GM23338 (cell line): ENCODE results near the gene RAB9A. TPM values are rescaled to one million over a fixed set of nuclear protein-coding genes. Genes with fewer than 3 reads are reported as not detected.

ENCODE experiments used
- ATAC-seq: fragments of 200-7000 bp; cut with Tn5 transposase; 3 replicates; pipeline ENCODE4 v1.9.1; 2020
- DNase-seq: peaks from one replicate; pipeline ENCODE4 v3.0.0-alpha.2; 2015; ENCODE audit warnings: low spot score
- H2AFZ ChIP-seq: fragments of 200-600 bp; sonication (generic); 2 replicates; pipeline ENCODE4 v1.8.0; 2016; ENCODE audit warnings: antibody characterized with exemption, mild to moderate bottlenecking, moderate library complexity
- H3F3A ChIP-seq: fragments of 200-600 bp; sonication (generic); replicated peaks from 2 replicates; pipeline ENCODE4 v1.8.0; 2017; ENCODE audit warnings: antibody characterized with exemption, mixed run types, low read depth
- H3K27ac ChIP-seq: fragments of 200-600 bp; sonication (generic); 2 replicates; pipeline ENCODE4 v1.6.1; 2016; ENCODE audit warnings: low read depth
- H3K27me3 ChIP-seq: fragments of 200-600 bp; sonication (generic); 2 replicates; pipeline ENCODE4 v1.8.0; 2016; ENCODE audit warnings: mild to moderate bottlenecking, mixed run types, moderate library complexity; ENCODE audit not compliant: insufficient read depth
- H3K36me3 ChIP-seq: fragments of 200-600 bp; sonication (generic); 2 replicates; pipeline ENCODE4 v1.8.0; 2016; ENCODE audit warnings: mild to moderate bottlenecking; ENCODE audit not compliant: insufficient read depth
- H3K4me1 ChIP-seq: fragments of 200-600 bp; sonication (generic); 2 replicates; pipeline ENCODE4 v1.8.0; 2016; ENCODE audit warnings: mild to moderate bottlenecking, moderate library complexity; ENCODE audit not compliant: insufficient read depth
- H3K4me2 ChIP-seq: fragments of 200-600 bp; sonication (generic); 2 replicates; pipeline ENCODE4 v1.7.1; 2017; ENCODE audit warnings: mixed run types
- H3K4me3 ChIP-seq: fragments of 200-600 bp; sonication (generic); 2 replicates; pipeline ENCODE4 v1.6.1; 2016; ENCODE audit warnings: mixed run types
- H3K79me2 ChIP-seq: fragments of 200-600 bp; sonication (generic); replicated peaks from 2 replicates; pipeline ENCODE4 v1.8.0; 2017; ENCODE audit warnings: mild to moderate bottlenecking; ENCODE audit not compliant: insufficient read depth
- H3K9me2 ChIP-seq: fragments of 200-600 bp; sonication (generic); 2 replicates; pipeline ENCODE4 v1.8.0; 2017; ENCODE audit not compliant: insufficient read depth
- H4K20me1 ChIP-seq: fragments of 200-600 bp; sonication (generic); replicated peaks from 2 replicates; pipeline ENCODE4 v1.8.0; 2017; ENCODE audit warnings: mild to moderate bottlenecking; ENCODE audit not compliant: insufficient read depth
- H3K27ac Mint-ChIP-seq: 2 replicates; pipeline ENCODE4 v1.8.0; 2020; ENCODE audit warnings: inconsistent platforms, mild to moderate bottlenecking, moderate library complexity, mixed read lengths
- H3K27me3 Mint-ChIP-seq: 3 replicates; pipeline ENCODE4 v1.8.0; 2022; ENCODE audit warnings: low read depth, mild to moderate bottlenecking, moderate library complexity, mixed read lengths, inconsistent platforms; ENCODE audit not compliant: insufficient read depth, poor library complexity
- H3K36me3 Mint-ChIP-seq: 3 replicates; pipeline ENCODE4 v1.8.0; 2021; ENCODE audit warnings: low read depth, mild to moderate bottlenecking, inconsistent platforms, moderate library complexity, mixed read lengths
- H3K4me1 Mint-ChIP-seq: 3 replicates; pipeline ENCODE4 v1.8.0; 2020; ENCODE audit warnings: mild to moderate bottlenecking, inconsistent platforms, mixed read lengths
- H3K4me3 Mint-ChIP-seq: 3 replicates; pipeline ENCODE4 v1.8.0; 2021; ENCODE audit warnings: moderate library complexity, mild to moderate bottlenecking, inconsistent platforms, mixed read lengths
- H3K9me3 Mint-ChIP-seq: 3 replicates; pipeline ENCODE4 v1.8.0; 2020; ENCODE audit warnings: moderate library complexity, mild to moderate bottlenecking, inconsistent platforms, mixed read lengths
- CREB1 ChIP-seq: fragments of 250-450 bp; sonication (Bioruptor Pico); IDR thresholded peaks from 2 replicates; pipeline ENCODE4 v1.5.0; 2020; ENCODE audit warnings: low read depth, mild to moderate bottlenecking, moderate library complexity
- EZH2 ChIP-seq: fragments of 200-600 bp; sonication (generic); IDR thresholded peaks from one replicate; pipeline ENCODE4 v1.8.0; 2017; ENCODE audit warnings: antibody characterized with exemption, mild to moderate bottlenecking, low read depth; ENCODE audit not compliant: unreplicated experiment
- EZH2phosphoT487 ChIP-seq: fragments of 200-600 bp; sonication (generic); IDR thresholded peaks from one replicate; pipeline ENCODE4 v1.8.1; 2018; ENCODE audit warnings: antibody characterized with exemption; ENCODE audit not compliant: unreplicated experiment
- POLR2AphosphoS5 ChIP-seq: IDR thresholded peaks from 2 replicates; pipeline ENCODE4 v1.6.1; 2016; ENCODE audit warnings: antibody characterized with exemption, low read depth
- ZNF114 ChIP-seq: fragments of 250-450 bp; sonication (Bioruptor Pico); IDR thresholded peaks from 2 replicates; pipeline ENCODE4 v1.5.0; 2020; ENCODE audit warnings: mild to moderate bottlenecking, moderate library complexity
- ZNF331 ChIP-seq: fragments of 250-450 bp; sonication (Bioruptor Pico); IDR thresholded peaks from 2 replicates; pipeline ENCODE4 v1.5.0; 2020; ENCODE audit warnings: low read depth, mild to moderate bottlenecking, moderate library complexity
- ZNF462 ChIP-seq: fragments of 250-450 bp; sonication (Bioruptor Pico); IDR thresholded peaks from 2 replicates; pipeline ENCODE4 v1.5.0; 2020; ENCODE audit warnings: mild to moderate bottlenecking, moderate library complexity
- polyA plus RNA-seq: library from polyadenylated mRNA; unstranded; fragments of >200 nt; fragmentation: Nextera tagmentation; extraction: Ambion mirVana; gene quantifications from 2 replicates; pipeline ENCODE4 v1.2.1, GENCODE V29; 2016
- total RNA-seq: library from RNA; depleted of rRNA; stranded (reverse); fragments of >200 nt; shearing (Covaris generic); gene quantifications from 2 replicates; pipeline ENCODE4 v1.2.3, GENCODE V29; 2014

The RAB9A gene
- total and polyA plus RNA-seq, 2 experiments from 2014 or later, result 43.3 to 45.1 TPM

- no peak for TF ChIP-seq ZNF462 (CRISPR knock-in tag)
- no peak for TF ChIP-seq EZH2
- no peak for TF ChIP-seq CREB1
These were observed 44.6 kb downstream of the RAB9A start (continued) for GRCh38 chrX:13733506-13733905.

- peak within 1 kb of the TSS; percentile 92 for H3K4me3 Mint-ChIP-seq
- peak within 1 kb of the TSS; percentile 63; the same call in 1 of the 2 replicates for H2AFZ ChIP-seq
- no peaks in the 10 kb centered on the region for H3K27me3 ChIP-seq
- peaks cover 9% of the 10 kb centered on the region; the same call in 1 of the 2 replicates for H3K36me3 ChIP-seq
- peak within 1 kb of the TSS; percentile 82 for H3K4me3 ChIP-seq
- H3K27ac Mint-ChIP-seq, result peak within 1 kb of the TSS; percentile 98
- peak; percentile 95 for DNase-seq
- peak; percentile 99 for ATAC-seq
- H3K9me3 Mint-ChIP-seq, result no peaks in the 10 kb centered on the region
- peak within 1 kb of the TSS; percentile 94 for H3K4me2 ChIP-seq
- H3K27me3 Mint-ChIP-seq, result no peaks in the 10 kb centered on the region
- H3K27ac ChIP-seq, result peak within 1 kb of the TSS; percentile 98
- H3F3A ChIP-seq, result no peaks in the 10 kb centered on the region
- peaks cover 57% of the 10 kb centered on the region for H3K79me2 ChIP-seq
- no peaks in the 10 kb centered on the region for H4K20me1 ChIP-seq
- H3K9me2 ChIP-seq, result no peaks in the 10 kb centered on the region
- peaks cover 38% of the 10 kb centered on the region for H3K36me3 Mint-ChIP-seq
- peaks cover 12% of the 10 kb centered on the region for H3K4me1 Mint-ChIP-seq
- peaks cover 5% of the 10 kb centered on the region for H3K4me1 ChIP-seq
- no peak for TF ChIP-seq ZNF331
- TF ChIP-seq CREB1, result peak; percentile 76
- TF ChIP-seq EZH2, result no peak
- TF ChIP-seq POLR2AphosphoS5, result peak; percentile 88
- no peak for TF ChIP-seq EZH2phosphoT487
- no peak for TF ChIP-seq ZNF462 (CRISPR knock-in tag)
- no peak for TF ChIP-seq ZNF114
These were observed 45.6 kb downstream of the RAB9A start, which contains the start of the genes OFD1 and TRAPPC2 for GRCh38 chrX:13734278-13735172. Gene OFD1, plus strand, starts transcription at chrX:13734748. Its CDS starts 324 bp downstream, at chrX:13735072. Gene TRAPPC2, minus strand, starts transcription at chrX:13734620. Its CDS starts 14,657 bp downstream, at chrX:13719963.
